Smooth muscle cell (in vitro differentiated cells): ENCODE results near the gene DNAH6. TPM values are rescaled to one million over a fixed set of nuclear protein-coding genes. Genes with fewer than 3 reads are reported as not detected.
A peak's percentile ranks its signal among the peaks of the same experiment; 100 is the strongest.

Experiments
- DNase-seq: peaks from one replicate; lab custom pipeline; 2025; ENCODE audit not compliant: unreplicated experiment; lab: John Stamatoyannopoulos, UW
- H2AFZ ChIP-seq: fragments of 200-600 bp; sonication (generic); 2 replicates; pipeline ENCODE4 v1.6.0; 2016; ENCODE audit warnings: antibody characterized with exemption, low read depth, mild to moderate bottlenecking
- H3F3A ChIP-seq: fragments of 200-600 bp; sonication (generic); 2 replicates; pipeline ENCODE4 v1.6.0; 2017; ENCODE audit warnings: antibody characterized with exemption, low read depth
- H3K27ac ChIP-seq: fragments of 200-600 bp; sonication (generic); 2 replicates; pipeline ENCODE4 v1.5.1; 2016; ENCODE audit warnings: low read depth, mild to moderate bottlenecking
- H3K27me3 ChIP-seq: fragments of 200-600 bp; sonication (generic); 2 replicates; pipeline ENCODE4 v1.6.1; 2016; ENCODE audit warnings: low read depth, mild to moderate bottlenecking
- H3K36me3 ChIP-seq: fragments of 200-600 bp; sonication (generic); 2 replicates; pipeline ENCODE4 v1.5.1; 2016; ENCODE audit warnings: low read depth
- H3K4me1 ChIP-seq: fragments of 200-600 bp; sonication (generic); 2 replicates; pipeline ENCODE4 v1.5.1; 2016; ENCODE audit warnings: low read depth
- H3K4me2 ChIP-seq: fragments of 200-600 bp; sonication (generic); 2 replicates; pipeline ENCODE4 v1.6.0; 2016; ENCODE audit warnings: mild to moderate bottlenecking
- H3K4me3 ChIP-seq: fragments of 200-600 bp; sonication (generic); 2 replicates; pipeline ENCODE4 v1.5.1; 2016; ENCODE audit warnings: mild to moderate bottlenecking
- H3K79me2 ChIP-seq: fragments of 200-600 bp; sonication (generic); 2 replicates; pipeline ENCODE4 v1.6.0; 2016; ENCODE audit warnings: low read depth, mild to moderate bottlenecking
- H3K9ac ChIP-seq: fragments of 200-600 bp; sonication (generic); 2 replicates; pipeline ENCODE4 v1.6.0; 2016; ENCODE audit warnings: low read depth
- H3K9me3 ChIP-seq: fragments of 200-600 bp; sonication (generic); replicated peaks from 2 replicates; pipeline ENCODE4 v1.5.1; 2016; ENCODE audit warnings: low read depth
- H4K20me1 ChIP-seq: fragments of 200-600 bp; sonication (generic); 2 replicates; pipeline ENCODE4 v1.6.0; 2016; ENCODE audit warnings: low read depth
- WGBS: methylation state at CpG from one replicate; pipeline ENCODE4 v1.1.7; 2016; ENCODE audit warnings: low lambda C conversion rate; 5-methylcytosine and 5-hydroxymethylcytosine counted together
- polyA plus RNA-seq: library from polyadenylated mRNA; unstranded; fragments of >200 nt; fragmentation: Nextera tagmentation; extraction: Ambion mirVana; gene quantifications from 2 replicates; pipeline ENCODE4 v1.2.1, GENCODE V29; 2016
- total RNA-seq: library from RNA; depleted of rRNA; stranded (reverse); fragments of >200 nt; gene quantifications from 2 replicates; pipeline ENCODE4 v1.2.3, GENCODE V29; 2014
- TF ChIP-seq, protein P1 (sequence below): fragments of 200-600 bp; sonication (generic); IDR thresholded peaks from 2 replicates; pipeline ENCODE4 v1.5.1; 2017; ENCODE audit warnings: borderline replicate concordance, mild to moderate bottlenecking, antibody characterized with exemption; ENCODE audit not compliant: insufficient read depth, poor library complexity, severe bottlenecking

The DNAH6 gene
- total and polyA plus RNA-seq, 2 experiments from 2014 or later, result 0.27 to 0.96 TPM

DNA sequence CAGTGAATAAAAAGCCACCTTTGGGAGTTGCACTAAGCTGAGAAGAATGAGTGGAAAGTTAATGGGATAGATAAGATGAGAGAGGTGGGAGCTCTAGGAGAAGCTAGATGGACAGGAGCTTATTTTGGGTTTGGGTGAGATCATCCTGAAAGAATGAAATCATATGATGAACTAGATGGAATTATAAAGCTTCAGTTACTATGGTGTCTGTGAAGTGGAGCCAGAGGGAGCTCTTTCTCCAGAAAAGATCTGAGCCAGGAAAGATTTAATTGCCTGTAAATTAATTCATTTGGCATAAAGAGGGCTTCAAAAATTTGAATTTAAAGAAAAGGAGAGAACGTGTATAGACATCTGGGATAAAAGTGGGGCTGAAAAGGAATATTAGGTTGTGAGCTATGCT, 10.3 kb downstream of the DNAH6 start:
- Histone ChIP-seq H3F3A (no peaks in the 10 kb centered on the region), H3K4me3 (no peak overlapping the region), H3K27ac (no peak overlapping the region), H3K9ac (no peak overlapping the region), H3K9me3 (no peaks in the 10 kb centered on the region), H2AFZ (no peak overlapping the region), H4K20me1 (no peaks in the 10 kb centered on the region), H3K36me3 (no peaks in the 10 kb centered on the region), H3K4me2 (no peak overlapping the region), H3K27me3 (no peaks in the 10 kb centered on the region), H3K79me2 (no peaks in the 10 kb centered on the region), H3K4me1 (no peaks in the 10 kb centered on the region)
- TF ChIP-seq, protein P1, sequence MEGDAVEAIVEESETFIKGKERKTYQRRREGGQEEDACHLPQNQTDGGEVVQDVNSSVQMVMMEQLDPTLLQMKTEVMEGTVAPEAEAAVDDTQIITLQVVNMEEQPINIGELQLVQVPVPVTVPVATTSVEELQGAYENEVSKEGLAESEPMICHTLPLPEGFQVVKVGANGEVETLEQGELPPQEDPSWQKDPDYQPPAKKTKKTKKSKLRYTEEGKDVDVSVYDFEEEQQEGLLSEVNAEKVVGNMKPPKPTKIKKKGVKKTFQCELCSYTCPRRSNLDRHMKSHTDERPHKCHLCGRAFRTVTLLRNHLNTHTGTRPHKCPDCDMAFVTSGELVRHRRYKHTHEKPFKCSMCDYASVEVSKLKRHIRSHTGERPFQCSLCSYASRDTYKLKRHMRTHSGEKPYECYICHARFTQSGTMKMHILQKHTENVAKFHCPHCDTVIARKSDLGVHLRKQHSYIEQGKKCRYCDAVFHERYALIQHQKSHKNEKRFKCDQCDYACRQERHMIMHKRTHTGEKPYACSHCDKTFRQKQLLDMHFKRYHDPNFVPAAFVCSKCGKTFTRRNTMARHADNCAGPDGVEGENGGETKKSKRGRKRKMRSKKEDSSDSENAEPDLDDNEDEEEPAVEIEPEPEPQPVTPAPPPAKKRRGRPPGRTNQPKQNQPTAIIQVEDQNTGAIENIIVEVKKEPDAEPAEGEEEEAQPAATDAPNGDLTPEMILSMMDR, result peak; percentile 14
- DNase-seq, result no peak
- 39% methylated on average over 1 of the region's 1 CpG for WGBS

DNA sequence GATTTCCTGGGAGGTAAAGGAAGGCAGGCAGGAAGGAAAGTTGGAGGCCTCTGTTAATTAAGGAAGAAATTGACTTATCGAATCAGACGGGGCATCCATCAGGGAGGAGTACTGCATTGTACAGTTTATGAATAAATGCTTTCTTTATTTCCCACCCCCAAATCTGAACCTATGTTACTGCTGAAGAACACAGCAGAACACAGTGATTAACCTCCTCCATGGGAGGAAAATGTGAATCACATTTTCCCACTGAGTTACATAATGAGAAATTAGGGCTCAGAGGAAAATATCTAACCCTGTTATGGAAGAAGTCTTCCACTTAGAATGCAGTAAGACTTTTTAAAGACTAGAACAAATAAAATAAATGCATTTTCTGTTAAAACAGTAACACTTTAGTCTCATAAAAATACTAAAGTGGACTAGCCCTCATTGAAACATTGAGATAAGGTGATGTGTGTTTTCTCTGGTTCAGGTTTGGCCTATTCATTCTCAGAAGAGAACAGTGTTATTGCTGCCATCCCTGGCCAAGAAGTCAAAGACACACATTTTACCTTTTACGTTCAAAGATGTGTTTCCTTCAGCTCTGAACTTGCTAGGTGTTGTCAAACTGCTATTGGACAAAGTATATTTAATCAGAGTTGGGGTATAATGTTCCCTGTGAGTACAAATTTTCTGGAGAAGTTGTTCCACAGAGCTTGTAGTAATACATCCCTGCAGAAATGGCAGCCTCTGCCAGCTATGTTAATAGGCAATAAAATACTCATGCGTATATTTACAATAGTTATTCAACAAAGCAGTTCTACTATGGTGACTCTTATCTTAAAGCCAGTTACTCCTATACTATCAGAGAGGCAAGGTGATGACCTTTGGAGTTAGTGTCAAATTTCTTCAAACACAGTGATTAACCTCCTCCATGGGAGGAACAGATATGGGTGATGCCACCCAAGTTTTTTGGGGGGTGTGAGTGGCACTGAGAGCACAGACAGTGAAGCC, 11.1 kb downstream of the DNAH6 start:
- Histone ChIP-seq H3K36me3 (no peaks in the 10 kb centered on the region), H4K20me1 (no peaks in the 10 kb centered on the region), H3K9ac (no peak overlapping the region), H3K4me3 (no peak overlapping the region), H3K79me2 (no peaks in the 10 kb centered on the region), H3K4me2 (no peak overlapping the region), H3K27me3 (no peaks in the 10 kb centered on the region), H3K27ac (no peak overlapping the region), H3F3A (no peaks in the 10 kb centered on the region), H3K9me3 (no peaks in the 10 kb centered on the region), H3K4me1 (no peaks in the 10 kb centered on the region), H2AFZ (no peak overlapping the region)
- TF ChIP-seq, protein P1, result no peak
- WGBS, result 85% methylated on average over 4 of the region's 4 CpGs
- no peak for DNase-seq

DNA sequence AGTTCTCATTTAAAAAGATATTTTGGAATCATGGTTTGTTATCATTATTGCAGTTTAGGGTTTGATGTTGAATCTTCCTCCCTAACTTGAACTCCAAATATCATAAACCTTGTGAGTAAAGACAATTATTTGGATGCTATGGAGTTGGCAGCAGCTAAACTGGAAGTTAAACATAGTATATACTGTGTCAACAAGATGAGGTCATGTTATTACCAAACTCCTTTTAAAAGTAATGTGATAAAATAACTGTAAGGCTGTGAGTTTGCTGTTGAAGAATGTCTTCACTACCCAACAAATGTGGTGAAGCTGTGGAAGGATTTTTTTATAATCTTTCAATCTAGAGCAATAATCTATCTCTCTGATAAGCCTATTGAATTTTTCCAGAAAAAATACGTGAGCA, 16.0 kb downstream of the DNAH6 start:
- no peaks in the 10 kb centered on the region for H3K9me3 ChIP-seq
- TF ChIP-seq, protein P1, result no peak
- 78% methylated on average over 1 of the region's 1 CpG for WGBS

More for the DNA sequence above, 16.0 kb downstream of the DNAH6 start:
- Histone ChIP-seq H2AFZ (no peak overlapping the region), H3K27ac (no peak overlapping the region), H4K20me1 (no peaks in the 10 kb centered on the region), H3K36me3 (no peaks in the 10 kb centered on the region), H3K27me3 (no peaks in the 10 kb centered on the region), H3K4me3 (no peak overlapping the region), H3K79me2 (no peaks in the 10 kb centered on the region), H3F3A (no peaks in the 10 kb centered on the region), H3K4me2 (no peak overlapping the region), H3K4me1 (no peaks in the 10 kb centered on the region), H3K9ac (no peak overlapping the region)
- no peak for DNase-seq
